ENCODE data around the gene CCSER1.
"Not testable (repeated sequence)": the region's sequence is repeated elsewhere in the genome, so short reads cannot be mapped to it uniquely, and the experiment has no call there.

- TF ChIP-seq CTCF (IDR thresholded peaks at IDR 0.05 in 8 of 11, conservative IDR thresholded peaks at IDR 0.05 in 3 of 11); POLR2A (IDR thresholded peaks at IDR 0.05): not testable (repeated sequence)
Observed at GRCh38 chr4:91358016-91358415, 1230.8 kb downstream of the CCSER1 start.
